ENCODE data around the gene GTSE1.
"Not testable (repeated sequence)": the region's sequence is repeated elsewhere in the genome, so short reads cannot be mapped to it uniquely, and the experiment has no call there.

Gene GTSE1

GRCh38 chr22:46312056-46312455 is 15.4 kb downstream of the GTSE1 start:
- H3K4me3 ChIP-seq (ENCODE audit: low read length), result no peak overlapping the region
- no peak for DNase-seq (ENCODE audit: low read depth)
- TF ChIP-seq CTCF (conservative IDR thresholded peaks at IDR 0.05; ENCODE audit: low read depth, low read length), result no peak

- not testable (repeated sequence) for H3K4me3 ChIP-seq (ENCODE audit: low read length); DNase-seq (ENCODE audit: low read depth)
Observed at GRCh38 chr22:46312848-46313247, 16.2 kb downstream of the GTSE1 start.

- no peak for DNase-seq (ENCODE audit: low read depth)
- no peak overlapping the region for H3K4me3 ChIP-seq (ENCODE audit: low read length)
- no peak for TF ChIP-seq CTCF (conservative IDR thresholded peaks at IDR 0.05; ENCODE audit: low read depth, low read length)
Observed at GRCh38 chr22:46315976-46316375, 19.3 kb downstream of the GTSE1 start.

- DNase-seq (ENCODE audit: low read depth), result no peak
- no peak for TF ChIP-seq CTCF (conservative IDR thresholded peaks at IDR 0.05; ENCODE audit: low read depth, low read length)
- H3K4me3 ChIP-seq (ENCODE audit: low read length), result no peak overlapping the region
Observed at GRCh38 chr22:46317646-46318045, 21.0 kb downstream of the GTSE1 start.

GRCh38 chr22:46318576-46318975 is 21.9 kb downstream of the GTSE1 start:
- no peak overlapping the region for H3K4me3 ChIP-seq (ENCODE audit: low read length)
- no peak for TF ChIP-seq CTCF (conservative IDR thresholded peaks at IDR 0.05; ENCODE audit: low read depth, low read length)
- no peak for DNase-seq (ENCODE audit: low read depth)

GRCh38 chr22:46319319-46319718 is 22.6 kb downstream of the GTSE1 start:
- TF ChIP-seq CTCF (conservative IDR thresholded peaks at IDR 0.05; ENCODE audit: low read depth, low read length), result no peak
- no peak overlapping the region for H3K4me3 ChIP-seq (ENCODE audit: low read length)
- no peak for DNase-seq (ENCODE audit: low read depth)

GRCh38 chr22:46320166-46320710 is 23.6 kb downstream of the GTSE1 start:
- H3K4me3 ChIP-seq (ENCODE audit: low read length), result no peak overlapping the region
- no peak for TF ChIP-seq CTCF (conservative IDR thresholded peaks at IDR 0.05; ENCODE audit: low read depth, low read length)
- DNase-seq (ENCODE audit: low read depth), result no peak

Data from retinal pigment epithelial cell (primary cell).